ENCODE measurements around the gene INPP5J. TPM values are rescaled to one million over a fixed set of nuclear protein-coding genes. Genes with fewer than 3 reads are reported as not detected.

Gene INPP5J
- polyA plus RNA-seq, 1 donor (not counting 4 experiments of a cell fraction or from before 2014, with no cell fraction given), result 0.22 TPM

- no peak overlapping the region for H2AFZ ChIP-seq (ENCODE audit: control insufficient read depth, low read length)
- dilution Hi-C loops (cut with MboI; ENCODE audit: extremely low pct_ligation_motif_present, low sequenced_read_pairs), result no loop called here
- H3K4me3 ChIP-seq (ENCODE audit: control insufficient read depth in 2 of 3, extremely low read depth in 1 of 3, insufficient read depth in 2 of 3, low read depth in 1 of 3, low read length in 3 of 3), result no peak overlapping the region
- no peak overlapping the region for H3K27ac ChIP-seq (ENCODE audit: control insufficient read depth, insufficient read depth, low read length)
- H3K36me3 ChIP-seq (ENCODE audit: control insufficient read depth in 2 of 2, extremely low read depth in 1 of 2, insufficient read depth in 2 of 2, low read length in 2 of 2), result peaks cover 71 to 85% of the 10 kb centered on the region in 2 experiments
- H3K4me2 ChIP-seq (ENCODE audit: control insufficient read depth, extremely low read depth, insufficient read depth, low read depth, low read length), result no peak overlapping the region
- no peaks in the 10 kb centered on the region for H3K9me3 ChIP-seq (ENCODE audit: control insufficient read depth, low read depth, low read length)
- peaks cover 62% of the 10 kb centered on the region for H3K79me2 ChIP-seq (ENCODE audit: control insufficient read depth, insufficient read depth, low read length)
- DNase-seq (ENCODE audit: low read depth, low spot score) (no peak), FAIRE-seq (no peak)
- H3K9ac ChIP-seq (ENCODE audit: control insufficient read depth, extremely low read depth, insufficient read depth, low read length), result no peak overlapping the region
- H3K4me1 ChIP-seq (ENCODE audit: control insufficient read depth, extremely low read depth, insufficient read depth, low read length), result peaks cover 17% of the 10 kb centered on the region
- no peaks in the 10 kb centered on the region for H3K27me3 ChIP-seq (ENCODE audit: control insufficient read depth, extremely low read depth, insufficient read depth, low read length)
- no peaks in the 10 kb centered on the region for H3K9me1 ChIP-seq (ENCODE audit: control insufficient read depth, extremely low read depth, insufficient read depth, low read length)
- TF ChIP-seq CTCF (optimal IDR thresholded peaks at IDR 0.05 in 1 of 3, IDR thresholded peaks at IDR 0.05 in 1 of 3, conservative IDR thresholded peaks at IDR 0.05 in 1 of 3; ENCODE audit: extremely low read depth in 1 of 3, insufficient read depth in 2 of 3, low read length in 3 of 3) (no peak), EZH2 (IDR thresholded peaks at IDR 0.05; ENCODE audit: low read length) (no peak)
- H4K20me1 ChIP-seq (ENCODE audit: control insufficient read depth, extremely low read depth, insufficient read depth, low read length), result peaks cover 39% of the 10 kb centered on the region
Measured at GRCh38 chr22:31090217-31091085, 32.3 kb upstream of the INPP5J start.

DNA sequence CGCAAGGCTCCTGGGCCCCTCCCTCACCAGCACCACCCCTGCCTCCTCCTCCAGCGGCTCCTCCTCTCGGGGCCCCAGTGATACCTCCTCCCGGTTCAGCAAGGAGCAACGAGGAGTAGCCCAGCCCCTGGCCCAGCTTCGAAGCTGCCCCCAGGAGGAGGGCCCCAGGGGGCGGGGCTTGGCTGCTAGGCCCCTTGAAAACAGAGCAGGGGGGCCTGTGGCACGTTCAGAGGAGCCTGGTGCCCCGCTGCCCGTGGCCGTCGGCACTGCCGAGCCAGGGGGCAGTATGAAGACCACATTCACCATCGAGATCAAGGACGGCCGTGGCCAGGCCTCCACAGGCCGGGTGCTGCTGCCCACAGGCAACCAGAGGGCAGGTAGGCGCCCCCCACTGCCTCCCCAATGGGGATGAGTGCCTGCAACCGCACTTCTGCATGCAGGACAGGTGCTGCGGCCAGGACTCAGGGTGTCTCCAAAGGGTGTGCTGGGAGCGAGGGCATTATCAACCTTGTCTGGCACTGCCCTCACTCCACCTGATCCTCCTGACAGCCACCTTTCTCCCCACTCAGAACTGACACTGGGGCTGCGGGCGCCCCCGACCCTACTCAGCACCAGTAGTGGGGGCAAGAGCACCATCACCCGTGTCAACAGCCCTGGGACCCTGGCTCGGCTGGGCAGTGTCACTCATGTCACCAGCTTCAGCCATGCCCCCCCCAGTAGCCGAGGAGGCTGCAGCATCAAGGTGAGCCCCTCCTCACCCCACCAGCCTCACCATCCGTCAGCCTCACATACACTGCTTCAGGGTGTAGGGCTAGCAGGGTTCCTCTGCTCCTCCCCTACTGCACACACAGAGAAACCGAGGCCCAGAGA, 31.4 kb upstream of the INPP5J start:
- Histone ChIP-seq H3K9me3 (ENCODE audit: control insufficient read depth, low read depth, low read length) (no peaks in the 10 kb centered on the region), H3K27ac (ENCODE audit: control insufficient read depth, insufficient read depth, low read length) (no peak overlapping the region), H3K4me3 (ENCODE audit: control insufficient read depth in 2 of 3, extremely low read depth in 1 of 3, insufficient read depth in 2 of 3, low read depth in 1 of 3, low read length in 3 of 3) (no peak overlapping the region), H3K9ac (ENCODE audit: control insufficient read depth, extremely low read depth, insufficient read depth, low read length) (no peak overlapping the region), H3K4me1 (ENCODE audit: control insufficient read depth, extremely low read depth, insufficient read depth, low read length) (peaks cover 8% of the 10 kb centered on the region), H3K36me3 (ENCODE audit: control insufficient read depth in 2 of 2, extremely low read depth in 1 of 2, insufficient read depth in 2 of 2, low read length in 2 of 2) (peaks cover 79 to 85% of the 10 kb centered on the region in 2 experiments), H3K27me3 (ENCODE audit: control insufficient read depth, extremely low read depth, insufficient read depth, low read length) (no peaks in the 10 kb centered on the region), H3K79me2 (ENCODE audit: control insufficient read depth, insufficient read depth, low read length) (peaks cover 53% of the 10 kb centered on the region), H3K9me1 (ENCODE audit: control insufficient read depth, extremely low read depth, insufficient read depth, low read length) (no peaks in the 10 kb centered on the region), H4K20me1 (ENCODE audit: control insufficient read depth, extremely low read depth, insufficient read depth, low read length) (peaks cover 39% of the 10 kb centered on the region), H2AFZ (ENCODE audit: control insufficient read depth, low read length) (no peak overlapping the region), H3K4me2 (ENCODE audit: control insufficient read depth, extremely low read depth, insufficient read depth, low read depth, low read length) (no peak overlapping the region)
- DNase-seq (ENCODE audit: low read depth, low spot score), result no peak
- no peak for TF ChIP-seq EZH2 (IDR thresholded peaks at IDR 0.05; ENCODE audit: low read length)
- TF ChIP-seq CTCF (optimal IDR thresholded peaks at IDR 0.05 in 1 of 3, IDR thresholded peaks at IDR 0.05 in 1 of 3, conservative IDR thresholded peaks at IDR 0.05 in 1 of 3; ENCODE audit: extremely low read depth in 1 of 3, insufficient read depth in 2 of 3, low read length in 3 of 3), result no peak
- dilution Hi-C loops (cut with MboI; ENCODE audit: extremely low pct_ligation_motif_present, low sequenced_read_pairs), result no loop called here
- no peak for FAIRE-seq

Data from keratinocyte (primary cell).